Testis (tissue), 3 donors: ENCODE measurements around the gene ABCC8. TPM values are rescaled to one million over a fixed set of nuclear protein-coding genes. Genes with fewer than 3 reads are reported as not detected.

Experiments used
- DNase-seq: peaks from one replicate; pipeline ENCODE4 v3.0.0-alpha.2; 2019
- H3K27ac ChIP-seq, 2 donors: fragments of 200-600 bp; sonication (generic); one replicate each; pipeline ENCODE4 v1.5.1; 2019
- H3K27me3 ChIP-seq: fragments of 200-600 bp; sonication (generic); one replicate; pipeline ENCODE4 v1.5.1; 2019
- H3K36me3 ChIP-seq: fragments of 200-600 bp; sonication (generic); one replicate; pipeline ENCODE4 v1.5.1; 2017; ENCODE audit warnings: low read depth; ENCODE audit errors: missing control alignments
- H3K4me1 ChIP-seq: fragments of 200-600 bp; sonication (generic); one replicate; pipeline ENCODE4 v1.5.1; 2019
- H3K4me3 ChIP-seq, 2 donors: fragments of 200-600 bp; sonication (generic); one replicate each; pipeline ENCODE4 v1.5.1; 2017 to 2019
- H3K9me3 ChIP-seq: fragments of 200-600 bp; sonication (generic); one replicate; pipeline ENCODE4 v1.5.1; 2017
- POLR2A ChIP-seq: fragments of 450-650 bp; IDR thresholded peaks from one replicate; pipeline ENCODE4 v1.6.1; 2017; ENCODE audit warnings: antibody characterized with exemption, mild to moderate bottlenecking, moderate library complexity
- WGBS, 2 donors: methylation state at CpG; one replicate each; pipeline ENCODE4 v1.1.5; 2018; 5-methylcytosine and 5-hydroxymethylcytosine counted together
- intact Hi-C: fragments of 100-400 bp; cut with DNase I; formaldehyde crosslinking; loops from one replicate; pipeline ENCODE4 v1.15.1; 2023; ENCODE audit warnings: low total_unique reads
- polyA plus RNA-seq: library from polyadenylated mRNA; stranded (reverse); fragments of 350-450 nt; fragmentation: Illumina TruSeq; extraction: RNeasy Lipid Tissue Mini Kit (QIAGEN cat#74804); gene quantifications from one replicate; pipeline ENCODE4 v1.2.3, GENCODE V29; 2014; ENCODE audit warnings: low read depth, low replicate concordance; ENCODE audit not compliant: insufficient read depth
- total RNA-seq, 2 donors: library from RNA; depleted of rRNA; stranded (reverse); fragments of >200 nt; gene quantifications; one replicate each; pipeline ENCODE4 v1.2.3, GENCODE V29; 2016
- TF ChIP-seq, protein P1 (sequence below), 3 experiments: fragments of 450-650 bp in 2 of 3; fragments of 200-600 bp in 1 of 3; sonication (generic) in 1 of 3; IDR thresholded peaks; one replicate each; pipeline ENCODE4 v1.5.1; 2016 to 2019; ENCODE audit warnings: antibody characterized with exemption in 3 of 3, mild to moderate bottlenecking in 2 of 3, moderate library complexity in 1 of 3

The ABCC8 gene
- total and polyA plus RNA-seq, 3 donors from 2014 or later: 1.5 to 2.2 (median 2.0) TPM

DNA sequence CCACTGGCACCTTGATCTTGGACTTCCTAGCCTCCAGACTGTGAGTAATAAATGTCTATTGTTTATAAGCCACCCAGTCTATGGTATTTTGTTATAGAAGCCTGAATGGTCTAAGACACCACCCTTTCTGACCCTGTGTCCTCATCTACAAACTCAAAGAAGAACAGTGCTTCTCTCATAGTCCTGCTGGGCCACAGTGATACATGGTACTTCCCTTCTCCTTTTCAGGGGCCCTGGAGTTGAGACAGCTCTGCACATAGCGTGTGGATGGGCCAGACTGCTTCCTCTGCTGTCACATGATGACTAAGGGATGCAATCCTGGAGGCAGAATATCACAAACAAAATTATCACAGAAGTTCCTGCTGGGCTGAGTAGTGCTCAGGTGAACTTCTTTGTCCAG, 93.2 kb downstream of the ABCC8 start:
- no peak for DNase-seq
- 88 to 100% methylated on average over 1 of the region's 1 CpG for WGBS, 2 donors
- Histone ChIP-seq H3K9me3 (no peaks in the 10 kb centered on the region), H3K27ac (no peak overlapping the region), H3K27me3 (no peaks in the 10 kb centered on the region), H3K4me3 (no peak overlapping the region), H3K4me1 (no peaks in the 10 kb centered on the region), H3K36me3 (no peaks in the 10 kb centered on the region)
- intact Hi-C loops: no loop called here
- TF ChIP-seq, protein P1, sequence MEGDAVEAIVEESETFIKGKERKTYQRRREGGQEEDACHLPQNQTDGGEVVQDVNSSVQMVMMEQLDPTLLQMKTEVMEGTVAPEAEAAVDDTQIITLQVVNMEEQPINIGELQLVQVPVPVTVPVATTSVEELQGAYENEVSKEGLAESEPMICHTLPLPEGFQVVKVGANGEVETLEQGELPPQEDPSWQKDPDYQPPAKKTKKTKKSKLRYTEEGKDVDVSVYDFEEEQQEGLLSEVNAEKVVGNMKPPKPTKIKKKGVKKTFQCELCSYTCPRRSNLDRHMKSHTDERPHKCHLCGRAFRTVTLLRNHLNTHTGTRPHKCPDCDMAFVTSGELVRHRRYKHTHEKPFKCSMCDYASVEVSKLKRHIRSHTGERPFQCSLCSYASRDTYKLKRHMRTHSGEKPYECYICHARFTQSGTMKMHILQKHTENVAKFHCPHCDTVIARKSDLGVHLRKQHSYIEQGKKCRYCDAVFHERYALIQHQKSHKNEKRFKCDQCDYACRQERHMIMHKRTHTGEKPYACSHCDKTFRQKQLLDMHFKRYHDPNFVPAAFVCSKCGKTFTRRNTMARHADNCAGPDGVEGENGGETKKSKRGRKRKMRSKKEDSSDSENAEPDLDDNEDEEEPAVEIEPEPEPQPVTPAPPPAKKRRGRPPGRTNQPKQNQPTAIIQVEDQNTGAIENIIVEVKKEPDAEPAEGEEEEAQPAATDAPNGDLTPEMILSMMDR (IDR thresholded peaks at IDR 0.05): no peak
- TF ChIP-seq POLR2A: no peak

DNA sequence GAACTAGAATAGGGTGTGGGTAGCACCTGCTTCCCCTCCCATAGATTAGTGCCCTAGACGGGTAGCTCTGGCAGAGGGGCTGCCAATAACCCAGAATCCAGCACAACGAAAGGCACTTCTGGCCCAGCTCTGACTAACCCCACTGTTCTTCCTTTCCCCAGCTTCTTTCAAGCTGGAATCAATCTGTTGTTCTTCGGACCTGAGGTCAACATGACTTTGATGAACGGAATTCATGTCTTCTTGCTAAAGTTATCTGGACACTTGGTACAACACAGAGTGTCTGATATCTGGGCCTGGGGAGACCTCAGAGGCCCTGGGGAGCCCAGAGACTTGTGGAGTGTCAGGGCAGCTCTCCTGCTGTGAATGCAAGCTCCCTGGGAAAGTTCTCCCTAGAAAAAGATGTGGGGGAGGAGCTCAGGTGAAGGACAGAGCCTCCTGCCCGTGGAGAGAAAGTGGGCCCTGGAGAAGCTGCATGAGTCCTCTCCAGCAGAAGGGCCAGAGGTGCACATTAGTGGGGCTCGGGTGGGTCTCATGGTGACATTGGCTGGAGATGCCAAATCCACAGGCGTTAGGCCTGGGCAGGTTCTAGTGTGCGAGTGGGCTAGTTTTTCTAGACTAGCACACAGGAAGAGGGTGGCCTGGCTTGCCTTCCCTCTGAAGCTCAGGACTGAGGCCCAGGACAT, 94.5 kb downstream of the ABCC8 start:
- no peaks in the 10 kb centered on the region for H3K9me3 ChIP-seq
- no peak overlapping the region for H3K27ac ChIP-seq
- DNase-seq: no peak
- TF ChIP-seq, protein P1 (IDR thresholded peaks at IDR 0.05): no peak
- no peak for TF ChIP-seq POLR2A
- WGBS, 2 donors: 58 to 79% methylated on average over 2 to 8 of the region's 8 CpGs
- no peak overlapping the region for H3K4me3 ChIP-seq
- H3K36me3 ChIP-seq: no peaks in the 10 kb centered on the region
- intact Hi-C loops: no loop called here
- H3K4me1 ChIP-seq: no peaks in the 10 kb centered on the region
- H3K27me3 ChIP-seq: no peaks in the 10 kb centered on the region

DNA sequence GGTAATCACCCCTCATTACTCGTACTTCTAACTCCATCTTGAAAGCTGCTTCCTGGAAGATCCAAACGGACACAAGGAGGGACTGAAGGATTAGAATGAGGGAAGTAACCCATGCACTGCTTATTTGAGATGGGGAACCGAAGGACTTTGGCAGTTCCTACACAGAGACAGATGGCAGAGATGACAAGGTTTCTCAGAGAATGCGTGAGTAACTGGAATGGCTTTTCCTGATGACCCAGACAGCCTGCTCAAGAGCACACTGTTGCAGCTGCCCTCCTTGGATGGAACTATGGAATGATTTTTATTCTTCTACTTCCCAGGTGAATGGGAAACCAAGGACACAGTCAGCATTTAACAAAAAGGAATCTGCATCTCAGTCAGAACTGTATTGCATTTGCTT, 95.5 kb downstream of the ABCC8 start:
- Histone ChIP-seq H3K27ac (no peak overlapping the region), H3K27me3 (no peaks in the 10 kb centered on the region), H3K4me3 (no peak overlapping the region), H3K36me3 (no peaks in the 10 kb centered on the region), H3K4me1 (no peaks in the 10 kb centered on the region), H3K9me3 (no peaks in the 10 kb centered on the region)
- WGBS, 2 donors: 75% methylated on average over 4 of the region's 4 CpGs
- no peak for DNase-seq
- TF ChIP-seq POLR2A: no peak
- TF ChIP-seq, protein P1 (IDR thresholded peaks at IDR 0.05): no peak
- intact Hi-C loops: no loop called here

DNA sequence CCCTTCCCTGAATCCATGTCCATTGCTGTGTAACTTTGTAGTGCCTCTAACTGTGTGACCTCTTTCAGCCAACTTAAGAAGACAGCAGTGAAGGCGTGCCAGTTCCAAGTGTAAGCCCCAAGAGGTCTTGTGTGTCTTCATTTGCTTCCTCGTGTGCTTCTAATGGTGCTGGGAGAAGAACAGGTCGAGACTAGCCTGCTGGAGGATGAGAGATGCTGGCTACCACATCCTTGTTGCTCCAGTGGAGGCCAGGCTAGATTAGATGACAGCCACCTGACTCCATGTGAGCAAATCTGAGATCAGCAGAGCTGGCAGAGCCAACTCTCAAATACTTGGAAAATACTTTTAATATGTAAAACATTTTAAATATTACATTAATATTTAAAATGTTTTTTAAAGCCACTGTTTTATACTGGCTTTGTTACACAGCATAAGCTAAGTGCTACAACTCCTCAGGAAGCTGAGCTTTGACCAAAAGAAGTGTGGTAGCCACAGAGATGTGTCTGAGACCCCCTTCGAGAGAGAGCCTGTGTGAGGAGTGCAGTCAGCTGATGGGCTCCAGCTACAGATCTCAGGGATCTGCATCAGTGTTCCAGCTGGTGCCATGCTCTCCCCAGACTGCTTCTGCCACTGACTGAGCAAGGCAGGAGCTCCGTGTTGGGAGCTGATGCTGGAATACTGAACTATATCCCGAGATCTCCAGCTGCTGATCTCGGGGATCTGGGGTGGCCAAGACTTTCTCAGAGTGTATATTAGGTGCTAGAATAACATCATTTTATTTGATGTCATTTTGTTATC, 97.1 kb downstream of the ABCC8 start:
- Histone ChIP-seq H3K27me3 (no peaks in the 10 kb centered on the region), H3K9me3 (no peaks in the 10 kb centered on the region), H3K27ac (no peak overlapping the region), H3K4me3 (no peak overlapping the region), H3K36me3 (no peaks in the 10 kb centered on the region), H3K4me1 (no peaks in the 10 kb centered on the region)
- no peak for TF ChIP-seq POLR2A
- TF ChIP-seq, protein P1 (IDR thresholded peaks at IDR 0.05): no peak
- 83 to 93% methylated on average over 7 of the region's 7 CpGs for WGBS, 2 donors
- DNase-seq: no peak
- intact Hi-C loops: no loop called here
